ENCODE measurements around the gene DUSP6. TPM values are rescaled to one million over a fixed set of nuclear protein-coding genes. Genes with fewer than 3 reads are reported as not detected.

The DUSP6 gene
- total and polyA plus RNA-seq, 2 donors (not counting 1 experiment from before 2014, with no cell fraction given) = 7.0 to 50.0 TPM

GRCh38 chr12:89325495-89325894 lies 26.8 kb downstream of the DUSP6 start:
- Histone ChIP-seq H3K4me1 (ENCODE audit: control insufficient read depth, extremely low read depth, insufficient read depth, low read length) (no peaks in the 10 kb centered on the region), H3K9ac (ENCODE audit: insufficient read depth, low read length) (no peak overlapping the region), H3K9me3 (ENCODE audit: control insufficient read depth, insufficient read depth, low read depth, low read length) (no peaks in the 10 kb centered on the region), H3K36me3 (ENCODE audit: control insufficient read depth, insufficient read depth, low read length) (no peaks in the 10 kb centered on the region), H3K4me3 (replicated peaks in 1 of 4; ENCODE audit: control extremely low read depth in 1 of 4, insufficient read depth in 1 of 4, low read depth in 3 of 4, low read length in 4 of 4) (no peak overlapping the region), H3K27ac (ENCODE audit: insufficient read depth, low read length) (no peak overlapping the region), H3K27me3 (ENCODE audit: control insufficient read depth, insufficient read depth, low read length) (no peaks in the 10 kb centered on the region), H2AFZ (ENCODE audit: low read length) (no peak overlapping the region), H3K4me2 (ENCODE audit: extremely low read depth, insufficient read depth, low read length) (no peak overlapping the region), H4K20me1 (ENCODE audit: control insufficient read depth, extremely low read depth, insufficient read depth, low read length) (no peaks in the 10 kb centered on the region), H3K79me2 (ENCODE audit: control insufficient read depth, insufficient read depth, low read length) (no peaks in the 10 kb centered on the region)
- no peak for DNase-seq (ENCODE audit: low read depth in 2 of 2)
- TF ChIP-seq, protein P1, sequence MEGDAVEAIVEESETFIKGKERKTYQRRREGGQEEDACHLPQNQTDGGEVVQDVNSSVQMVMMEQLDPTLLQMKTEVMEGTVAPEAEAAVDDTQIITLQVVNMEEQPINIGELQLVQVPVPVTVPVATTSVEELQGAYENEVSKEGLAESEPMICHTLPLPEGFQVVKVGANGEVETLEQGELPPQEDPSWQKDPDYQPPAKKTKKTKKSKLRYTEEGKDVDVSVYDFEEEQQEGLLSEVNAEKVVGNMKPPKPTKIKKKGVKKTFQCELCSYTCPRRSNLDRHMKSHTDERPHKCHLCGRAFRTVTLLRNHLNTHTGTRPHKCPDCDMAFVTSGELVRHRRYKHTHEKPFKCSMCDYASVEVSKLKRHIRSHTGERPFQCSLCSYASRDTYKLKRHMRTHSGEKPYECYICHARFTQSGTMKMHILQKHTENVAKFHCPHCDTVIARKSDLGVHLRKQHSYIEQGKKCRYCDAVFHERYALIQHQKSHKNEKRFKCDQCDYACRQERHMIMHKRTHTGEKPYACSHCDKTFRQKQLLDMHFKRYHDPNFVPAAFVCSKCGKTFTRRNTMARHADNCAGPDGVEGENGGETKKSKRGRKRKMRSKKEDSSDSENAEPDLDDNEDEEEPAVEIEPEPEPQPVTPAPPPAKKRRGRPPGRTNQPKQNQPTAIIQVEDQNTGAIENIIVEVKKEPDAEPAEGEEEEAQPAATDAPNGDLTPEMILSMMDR (conservative IDR thresholded peaks at IDR 0.05 in 1 of 2, IDR thresholded peaks at IDR 0.05 in 1 of 2; ENCODE audit: low read depth in 1 of 2, low read length in 2 of 2) = no peak
- no peak for TF ChIP-seq EZH2 (IDR thresholded peaks at IDR 0.05; ENCODE audit: low read length, missing control alignments)

- H4K20me1 ChIP-seq (ENCODE audit: control insufficient read depth, extremely low read depth, insufficient read depth, low read length) = no peaks in the 10 kb centered on the region
- H2AFZ ChIP-seq (ENCODE audit: low read length) = no peak overlapping the region
- no peaks in the 10 kb centered on the region for H3K27me3 ChIP-seq (ENCODE audit: control insufficient read depth, insufficient read depth, low read length)
- no peaks in the 10 kb centered on the region for H3K4me1 ChIP-seq (ENCODE audit: control insufficient read depth, extremely low read depth, insufficient read depth, low read length)
- no peak overlapping the region for H3K27ac ChIP-seq (ENCODE audit: insufficient read depth, low read length)
- H3K4me3 ChIP-seq (replicated peaks in 1 of 4; ENCODE audit: control extremely low read depth in 1 of 4, insufficient read depth in 1 of 4, low read depth in 3 of 4, low read length in 4 of 4) = no peak overlapping the region
- DNase-seq (ENCODE audit: low read depth in 2 of 2) = no peak
- H3K79me2 ChIP-seq (ENCODE audit: control insufficient read depth, insufficient read depth, low read length) = no peaks in the 10 kb centered on the region
- TF ChIP-seq, protein P1 (conservative IDR thresholded peaks at IDR 0.05 in 1 of 2, IDR thresholded peaks at IDR 0.05 in 1 of 2; ENCODE audit: low read depth in 1 of 2, low read length in 2 of 2) = no peak
- TF ChIP-seq EZH2 (IDR thresholded peaks at IDR 0.05; ENCODE audit: low read length, missing control alignments) = no peak
- H3K36me3 ChIP-seq (ENCODE audit: control insufficient read depth, insufficient read depth, low read length) = no peaks in the 10 kb centered on the region
- no peak overlapping the region for H3K9ac ChIP-seq (ENCODE audit: insufficient read depth, low read length)
- no peak overlapping the region for H3K4me2 ChIP-seq (ENCODE audit: extremely low read depth, insufficient read depth, low read length)
- H3K9me3 ChIP-seq (ENCODE audit: control insufficient read depth, insufficient read depth, low read depth, low read length) = no peaks in the 10 kb centered on the region
These were observed 27.9 kb downstream of the DUSP6 start for GRCh38 chr12:89324437-89324836.

- no peak overlapping the region for H2AFZ ChIP-seq (ENCODE audit: low read length)
- H4K20me1 ChIP-seq (ENCODE audit: control insufficient read depth, extremely low read depth, insufficient read depth, low read length) = no peaks in the 10 kb centered on the region
- H3K4me2 ChIP-seq (ENCODE audit: extremely low read depth, insufficient read depth, low read length) = no peak overlapping the region
- H3K9me3 ChIP-seq (ENCODE audit: control insufficient read depth, insufficient read depth, low read depth, low read length) = no peaks in the 10 kb centered on the region
- no peaks in the 10 kb centered on the region for H3K4me1 ChIP-seq (ENCODE audit: control insufficient read depth, extremely low read depth, insufficient read depth, low read length)
- no peak for DNase-seq (ENCODE audit: low read depth in 2 of 2)
- H3K79me2 ChIP-seq (ENCODE audit: control insufficient read depth, insufficient read depth, low read length) = no peaks in the 10 kb centered on the region
- H3K36me3 ChIP-seq (ENCODE audit: control insufficient read depth, insufficient read depth, low read length) = no peaks in the 10 kb centered on the region
- H3K27ac ChIP-seq (ENCODE audit: insufficient read depth, low read length) = no peak overlapping the region
- TF ChIP-seq EZH2 (IDR thresholded peaks at IDR 0.05; ENCODE audit: low read length, missing control alignments) = no peak
- TF ChIP-seq, protein P1 (conservative IDR thresholded peaks at IDR 0.05 in 1 of 2, IDR thresholded peaks at IDR 0.05 in 1 of 2; ENCODE audit: low read depth in 1 of 2, low read length in 2 of 2) = no peak
- H3K4me3 ChIP-seq (replicated peaks in 1 of 4; ENCODE audit: control extremely low read depth in 1 of 4, insufficient read depth in 1 of 4, low read depth in 3 of 4, low read length in 4 of 4) = no peak overlapping the region
- no peak overlapping the region for H3K9ac ChIP-seq (ENCODE audit: insufficient read depth, low read length)
- H3K27me3 ChIP-seq (ENCODE audit: control insufficient read depth, insufficient read depth, low read length) = no peaks in the 10 kb centered on the region
These were observed 28.6 kb downstream of the DUSP6 start for GRCh38 chr12:89323568-89324218.
